GM12864 (cell line): ENCODE results near the gene ENG.

Experiments
- DNase-seq: peaks from one replicate; pipeline ENCODE4 v3.0.0-alpha.2; 2011; ENCODE audit warnings: low read depth
- H3K4me3 ChIP-seq: 2 replicates; pipeline ENCODE4 v1.5.1; 2011; ENCODE audit warnings: mild to moderate bottlenecking, low read depth, low read length, control low read depth
- CTCF ChIP-seq: IDR thresholded peaks from 2 replicates; pipeline ENCODE4 v1.5.1; 2011; ENCODE audit warnings: low read depth, mild to moderate bottlenecking, moderate library complexity, low read length, control low read depth, inconsistent platforms; ENCODE audit errors: missing control alignments

ENG gene

GRCh38 chr9:127878001-127878651 lies 23.7 kb upstream of the ENG start:
- DNase-seq = no peak
- H3K4me3 ChIP-seq = no peak overlapping the region
- no peak for TF ChIP-seq CTCF

GRCh38 chr9:127877566-127877998 lies 23.1 kb upstream of the ENG start, which contains the start of gene AK1:
AK1 (minus strand) TSS chr9:127877675; CDS start chr9:127874617, 3,058 bp downstream.
- no peak for DNase-seq
- TF ChIP-seq CTCF = no peak
- H3K4me3 ChIP-seq = peak within 1 kb of the TSS; percentile 7; the same call in 1 of the 2 replicates

GRCh38 chr9:127876764-127877562 lies 22.5 kb upstream of the ENG start:
- H3K4me3 ChIP-seq = no peak overlapping the region
- no peak for DNase-seq
- no peak for TF ChIP-seq CTCF

- TF ChIP-seq CTCF = no peak
- H3K4me3 ChIP-seq = no peak overlapping the region
- no peak for DNase-seq
These were observed 21.7 kb upstream of the ENG start for GRCh38 chr9:127876026-127876763.

- H3K4me3 ChIP-seq = no peak overlapping the region
- no peak for DNase-seq
- no peak for TF ChIP-seq CTCF
These were observed 21.0 kb upstream of the ENG start for GRCh38 chr9:127875306-127875966.
